PFSK-1 (cell line): ENCODE results near the gene MYO1E.

ENCODE experiments used
- POLR2AphosphoS5 ChIP-seq: IDR thresholded peaks from 2 replicates; pipeline ENCODE4 v1.6.1; 2012; ENCODE audit warnings: low read depth, mild to moderate bottlenecking, control low read depth, low read length, moderate library complexity
- SIN3A ChIP-seq: IDR thresholded peaks from 2 replicates; pipeline ENCODE4 v1.6.1; 2012; ENCODE audit warnings: mild to moderate bottlenecking, low read length, moderate library complexity, borderline replicate concordance; ENCODE audit not compliant: insufficient read depth
- TAF1 ChIP-seq: IDR thresholded peaks from 2 replicates; pipeline ENCODE4 v1.6.1; 2012; ENCODE audit warnings: low read length, control low read depth, borderline replicate concordance; ENCODE audit not compliant: insufficient read depth

DNA sequence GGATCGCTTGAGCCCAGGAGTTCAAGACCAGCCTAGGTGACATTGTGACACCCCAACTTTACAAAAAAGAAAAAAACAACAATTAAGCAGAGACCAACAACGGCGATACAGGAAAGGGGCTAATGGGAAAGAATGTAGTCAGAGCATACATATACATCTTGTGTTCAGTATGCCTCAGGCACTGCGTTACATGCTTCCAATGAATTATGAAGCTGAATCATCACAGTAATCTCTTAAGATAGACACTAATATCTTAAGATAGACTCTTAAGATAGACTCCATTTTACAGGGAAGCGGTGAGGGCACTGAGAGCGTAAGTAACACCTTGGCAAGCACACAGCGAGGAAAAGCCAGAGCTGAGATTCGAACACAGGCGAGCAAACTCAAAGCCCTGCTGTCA, 172.1 kb downstream of the MYO1E start:
- TF ChIP-seq POLR2AphosphoS5 (no peak), SIN3A (no peak), TAF1 (no peak)
